GM12873 (cell line): ENCODE measurements around the gene INSC.

Source experiments
- CTCF ChIP-seq: IDR thresholded peaks from 2 replicates; pipeline ENCODE4 v1.5.1; 2012; ENCODE audit warnings: low read depth, mild to moderate bottlenecking, moderate library complexity, low read length, control low read depth; ENCODE audit not compliant: insufficient read depth; ENCODE audit errors: missing control alignments

Gene INSC

GRCh38 chr11:15288863-15289262, 174.1 kb downstream of the INSC start:
- TF ChIP-seq CTCF, result no peak

GRCh38 chr11:15289723-15290122, 175.0 kb downstream of the INSC start:
- no peak for TF ChIP-seq CTCF

GRCh38 chr11:15291885-15292284, 177.2 kb downstream of the INSC start:
- TF ChIP-seq CTCF, result no peak

- no peak for TF ChIP-seq CTCF
These were observed 179.4 kb downstream of the INSC start for GRCh38 chr11:15293975-15294620.

- no peak for TF ChIP-seq CTCF
These were observed 181.0 kb downstream of the INSC start for GRCh38 chr11:15295695-15296094.
